GM10248 (cell line): ENCODE measurements around the gene VASH2.
A peak's percentile ranks its signal among the peaks of the same experiment; 100 is the strongest.
"Not testable (repeated sequence)": the region's sequence is repeated elsewhere in the genome, so short reads cannot be mapped to it uniquely, and the experiment has no call there.

Experiments used
- CTCF ChIA-PET: fragments of 300-600 bp; sonication (Branson Sonifier 250); formaldehyde crosslinking; extraction: SDS; loops from one replicate; lab custom pipeline; 2021; ENCODE audit warnings: antibody characterized with exemption; lab: Yijun Ruan, JAX
- POLR2A ChIA-PET: fragments of 350-650 bp; sonication (Branson Sonifier 250); formaldehyde crosslinking; extraction: SDS; loops from one replicate; lab custom pipeline; 2020; ENCODE audit warnings: antibody characterized with exemption; lab: Yijun Ruan, JAX
- DNase-seq: peaks from one replicate; pipeline ENCODE4 v3.0.0; 2012; ENCODE audit errors: extremely low spot score
- TF ChIP-seq, protein P1 (sequence below): IDR thresholded peaks from 2 replicates; pipeline ENCODE4 v1.5.1; 2012; ENCODE audit warnings: mild to moderate bottlenecking, low read depth; ENCODE audit errors: extremely low read depth, missing control alignments, control extremely low read depth

Gene VASH2

GRCh38 chr1:212909652-212910063, 40.7 kb upstream of the VASH2 start:
- POLR2A ChIA-PET = no interaction called here
- CTCF ChIA-PET = interaction anchor here (1.0 kb wide), 1 partner anchor 8 kb away, joined by 3 read pairs; no protein-coding TSS in a partner anchor
- TF ChIP-seq, protein P1, sequence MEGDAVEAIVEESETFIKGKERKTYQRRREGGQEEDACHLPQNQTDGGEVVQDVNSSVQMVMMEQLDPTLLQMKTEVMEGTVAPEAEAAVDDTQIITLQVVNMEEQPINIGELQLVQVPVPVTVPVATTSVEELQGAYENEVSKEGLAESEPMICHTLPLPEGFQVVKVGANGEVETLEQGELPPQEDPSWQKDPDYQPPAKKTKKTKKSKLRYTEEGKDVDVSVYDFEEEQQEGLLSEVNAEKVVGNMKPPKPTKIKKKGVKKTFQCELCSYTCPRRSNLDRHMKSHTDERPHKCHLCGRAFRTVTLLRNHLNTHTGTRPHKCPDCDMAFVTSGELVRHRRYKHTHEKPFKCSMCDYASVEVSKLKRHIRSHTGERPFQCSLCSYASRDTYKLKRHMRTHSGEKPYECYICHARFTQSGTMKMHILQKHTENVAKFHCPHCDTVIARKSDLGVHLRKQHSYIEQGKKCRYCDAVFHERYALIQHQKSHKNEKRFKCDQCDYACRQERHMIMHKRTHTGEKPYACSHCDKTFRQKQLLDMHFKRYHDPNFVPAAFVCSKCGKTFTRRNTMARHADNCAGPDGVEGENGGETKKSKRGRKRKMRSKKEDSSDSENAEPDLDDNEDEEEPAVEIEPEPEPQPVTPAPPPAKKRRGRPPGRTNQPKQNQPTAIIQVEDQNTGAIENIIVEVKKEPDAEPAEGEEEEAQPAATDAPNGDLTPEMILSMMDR = no peak
- no peak for DNase-seq

DNA sequence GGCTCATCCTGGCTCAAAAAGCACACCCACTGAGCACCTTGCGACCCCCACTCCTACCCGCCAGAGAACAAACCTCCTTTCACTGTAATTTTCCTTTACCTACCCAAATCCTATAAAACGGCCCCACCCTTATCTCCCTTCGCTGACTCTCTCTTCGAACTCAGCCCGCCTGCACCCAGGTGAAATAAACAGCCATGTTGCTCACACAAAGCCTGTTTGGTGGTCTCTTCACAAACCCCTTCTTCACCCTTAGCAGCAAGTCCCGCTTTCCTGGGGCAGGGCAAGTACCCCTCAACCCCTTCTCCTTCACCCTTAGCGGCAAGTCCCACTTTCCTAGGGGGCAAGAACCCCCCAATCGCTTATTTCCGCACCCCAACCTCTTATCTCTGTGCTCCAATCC, 40.1 kb upstream of the VASH2 start:
- CTCF ChIA-PET, POLR2A ChIA-PET, DNase-seq: not testable (repeated sequence)

DNA sequence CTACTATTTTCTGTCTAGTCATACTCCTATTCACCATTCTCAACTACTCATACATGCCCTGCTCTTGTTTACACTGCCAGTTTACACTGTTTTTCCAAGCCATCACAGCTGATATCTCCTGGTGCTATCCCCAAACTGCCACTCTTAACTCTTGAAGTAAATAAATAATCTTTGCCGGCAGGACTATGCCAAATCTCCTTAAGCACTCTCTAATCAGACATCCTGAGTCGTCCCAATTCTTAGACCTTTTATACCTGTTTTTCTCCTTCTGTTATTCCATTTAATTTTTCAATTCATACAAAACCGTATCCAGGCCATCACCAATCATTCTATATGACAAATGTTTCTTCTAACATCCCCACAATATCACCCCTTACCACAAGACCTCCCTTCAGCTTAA, 36.7 kb upstream of the VASH2 start:
- CTCF ChIA-PET, DNase-seq, POLR2A ChIA-PET: not testable (repeated sequence)

DNA sequence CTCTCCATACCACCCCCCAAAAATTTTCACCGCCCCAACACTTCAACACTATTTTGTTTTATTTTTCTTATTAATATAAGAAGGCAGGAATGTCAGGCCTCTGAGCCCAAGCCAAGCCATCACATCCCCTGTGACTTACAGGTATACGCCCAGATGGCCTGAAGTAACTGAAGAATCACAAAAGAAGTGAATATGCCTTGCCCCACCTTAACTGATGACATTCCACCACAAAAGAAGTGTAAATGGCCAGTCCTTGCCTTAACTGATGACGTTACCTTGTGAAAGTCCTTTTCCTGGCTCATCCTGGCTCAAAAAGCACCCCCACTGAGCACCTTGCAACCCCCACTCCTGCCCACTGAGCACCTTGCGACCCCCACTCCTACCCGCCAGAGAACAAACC, 36.2 kb upstream of the VASH2 start:
- CTCF ChIA-PET = not testable (repeated sequence)

DNA sequence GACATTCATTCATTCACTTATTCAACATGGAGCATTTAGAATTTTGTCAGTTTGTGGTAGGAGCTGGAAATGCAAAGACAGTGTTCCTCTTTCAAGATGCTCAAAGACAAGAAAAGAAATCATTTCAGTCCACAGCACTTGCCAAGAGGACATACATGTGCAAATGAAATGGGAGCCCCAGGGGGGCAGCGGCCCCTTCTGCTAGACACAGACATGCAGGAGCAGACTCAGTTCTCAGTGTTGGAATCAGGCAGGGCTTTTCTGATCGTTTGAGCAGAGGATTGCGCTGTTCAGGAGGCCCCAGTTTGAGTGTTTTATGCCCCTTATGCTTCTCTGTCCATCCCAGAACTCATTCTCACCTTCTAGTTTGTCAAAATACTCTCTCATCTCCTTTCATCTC, 35.6 kb upstream of the VASH2 start:
- ChIA-PET POLR2A (no interaction called here), CTCF (no interaction called here)
- no peak for DNase-seq

More for the DNA sequence above, 36.2 kb upstream of the VASH2 start:
- POLR2A ChIA-PET, DNase-seq: not testable (repeated sequence)

DNA sequence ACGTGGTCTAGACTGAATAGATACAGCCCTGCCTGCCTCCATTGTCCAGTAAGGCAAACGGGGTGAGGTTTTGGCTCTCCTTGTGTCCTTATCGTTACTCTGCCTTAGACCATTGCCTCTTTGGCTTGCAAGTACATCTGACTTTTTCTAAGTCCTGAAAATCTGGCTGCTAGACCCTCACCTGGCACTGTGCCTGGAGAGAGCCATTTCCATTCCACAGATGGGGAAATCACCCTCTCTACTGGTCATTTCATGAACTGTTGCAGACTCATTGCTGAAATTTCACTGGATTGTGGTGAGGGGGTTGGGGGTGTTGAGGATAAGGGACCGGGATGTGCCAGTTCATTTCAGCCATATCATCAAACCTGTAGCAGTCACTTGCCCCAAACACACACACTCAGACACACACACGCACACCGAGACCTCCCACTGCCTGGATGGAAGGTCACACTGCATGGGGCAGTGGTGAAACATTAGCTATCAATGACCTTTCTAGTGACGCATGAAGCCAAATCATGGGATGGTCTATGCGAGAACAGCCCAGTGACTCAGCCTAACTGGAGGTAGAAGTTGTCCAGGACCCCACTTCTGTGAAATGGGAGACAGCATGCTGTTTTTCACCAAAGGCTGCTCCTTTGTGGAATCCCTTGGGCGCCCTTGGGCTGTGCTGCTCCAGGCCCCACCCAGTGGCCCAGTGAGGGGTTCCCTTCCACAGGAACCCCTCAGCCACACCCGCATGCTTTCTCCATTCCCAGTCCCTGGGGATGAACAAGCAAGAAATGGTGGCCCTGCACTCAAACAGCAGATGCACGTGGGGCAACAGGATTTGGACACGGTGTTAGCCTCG, 34.9 kb upstream of the VASH2 start:
- no peak for DNase-seq
- POLR2A ChIA-PET = no interaction called here
- CTCF ChIA-PET = interaction anchor here (1.4 kb wide), 1 partner anchor 23 kb away, joined by 4 read pairs; no protein-coding TSS in a partner anchor
- TF ChIP-seq, protein P1 = peak; percentile 21

More for the DNA sequence above, 35.6 kb upstream of the VASH2 start:
- TF ChIP-seq, protein P1 = no peak

- ChIA-PET CTCF (interaction anchor here (1.4 kb wide), 2 partner anchors 24 to 96 kb away, joined by 3 to 4 read pairs; no protein-coding TSS in a partner anchor), POLR2A (no interaction called here)
- TF ChIP-seq, protein P1 = no peak
- DNase-seq = peak; percentile 51
Observed at GRCh38 chr1:212916481-212917133, 33.7 kb upstream of the VASH2 start.

- no peak for DNase-seq
- ChIA-PET CTCF (interaction anchor here (1.4 kb wide), 1 partner anchor 97 kb away, joined by 3 read pairs; no protein-coding TSS in a partner anchor), POLR2A (no interaction called here)
- TF ChIP-seq, protein P1 = no peak
Observed at GRCh38 chr1:212917134-212917485, 33.2 kb upstream of the VASH2 start.
